CD4-positive, alpha-beta T cell (primary cell): Measurements from ENCODE around the gene BAIAP2. TPM values are rescaled to one million over a fixed set of nuclear protein-coding genes. Genes with fewer than 3 reads are reported as not detected.
A peak's percentile ranks its signal among the peaks of the same experiment; 100 is the strongest.

Experiments used
- ATAC-seq: fragments of 200-7000 bp; cut with Tn5 transposase; one replicate; pipeline ENCODE4 v1.10.0; 2022; ENCODE audit warnings: mild to moderate bottlenecking; ENCODE audit not compliant: poor library complexity
- CTCF ChIA-PET: fragments of 350-600 bp; sonication (Branson Sonifier 250); formaldehyde crosslinking; loops from one replicate; lab custom pipeline; 2021; ENCODE audit warnings: antibody characterized with exemption, inconsistent platforms; lab: Charles Lee
- POLR2A ChIA-PET: fragments of 350-600 bp; sonication (Branson Sonifier 250); formaldehyde crosslinking; loops from one replicate; lab custom pipeline; 2021; ENCODE audit warnings: antibody characterized with exemption, inconsistent platforms; lab: Charles Lee
- DNase-seq, 14 experiments: peaks; one replicate each; pipeline ENCODE4 v3.0.0-alpha.2; 2013 to 2020; ENCODE audit warnings: mixed read lengths in 2 of 14
- H3K27ac ChIP-seq, 2 donors: one replicate each; pipeline versions ENCODE4 v1.5.1 to v1.7.0; 2013; ENCODE audit warnings: low read length in 2 of 2, low read depth in 1 of 2, mild to moderate bottlenecking in 1 of 2
- H3K27me3 ChIP-seq, 2 experiments: 1 replicate in 1 of 2; 2 replicates in 1 of 2; pipeline versions ENCODE4 v1.6.1 to v1.7.0; 2013; ENCODE audit warnings: low read length in 2 of 2, control low read depth in 1 of 2, mild to moderate bottlenecking in 1 of 2, moderate library complexity in 1 of 2; ENCODE audit not compliant: insufficient read depth in 2 of 2, control insufficient read depth in 1 of 2
- H3K36me3 ChIP-seq: one replicate; pipeline ENCODE4 v1.6.1; 2013; ENCODE audit warnings: low read length, control low read depth; ENCODE audit not compliant: insufficient read depth
- H3K4me1 ChIP-seq: one replicate; pipeline ENCODE4 v1.6.1; 2013; ENCODE audit warnings: low read length, control low read depth; ENCODE audit not compliant: insufficient read depth
- H3K4me3 ChIP-seq: one replicate; pipeline ENCODE4 v1.5.1; 2013; ENCODE audit warnings: mild to moderate bottlenecking, low read length, moderate library complexity
- H3K9me3 ChIP-seq, 2 experiments: 1 replicate in 1 of 2; 2 replicates in 1 of 2; pipeline versions ENCODE4 v1.6.1 to v1.7.0; 2013; ENCODE audit warnings: low read length in 2 of 2, mild to moderate bottlenecking in 2 of 2, control low read depth in 1 of 2, moderate library complexity in 1 of 2; ENCODE audit not compliant: control insufficient read depth in 1 of 2, insufficient read depth in 1 of 2
- H3K27ac Mint-ChIP-seq: one replicate; pipeline ENCODE4 v1.8.0; 2020; ENCODE audit warnings: mixed read lengths
- H3K27me3 Mint-ChIP-seq: one replicate; pipeline ENCODE4 v1.8.0; 2021; ENCODE audit warnings: mixed read lengths
- H3K36me3 Mint-ChIP-seq: one replicate; pipeline ENCODE4 v1.8.0; 2021; ENCODE audit warnings: low read depth, mixed read lengths
- H3K4me1 Mint-ChIP-seq: one replicate; pipeline ENCODE4 v1.8.0; 2021; ENCODE audit warnings: low read depth, mixed read lengths
- H3K4me3 Mint-ChIP-seq: one replicate; pipeline ENCODE4 v1.8.0; 2020; ENCODE audit warnings: mild to moderate bottlenecking, mixed read lengths
- H3K9me3 Mint-ChIP-seq: one replicate; pipeline ENCODE4 v1.8.0; 2020; ENCODE audit warnings: mixed read lengths
- intact Hi-C, 2 experiments: fragments of 100-400 bp; cut with DNase I in 1 of 2; cut with micrococcal nuclease in 1 of 2; formaldehyde crosslinking; loops; one replicate each; pipeline versions ENCODE4 v1.15.1 to v1.9.0; 2023 to 2025; cut with DNase I, micrococcal nuclease
- total RNA-seq, 174 experiments: library from RNA in 2 of 174; stranded (reverse) in 2 of 174; gene quantifications; one replicate each; pipeline ENCODE4 v1.2.3 and lab custom pipeline; 2021 to 2026
- TF ChIP-seq, protein P1 (sequence below): fragments of 200-600 bp; IDR thresholded peaks from one replicate; pipeline ENCODE4 v1.8.0; 2022; ENCODE audit warnings: antibody characterized with exemption, mild to moderate bottlenecking

The BAIAP2 gene
- total RNA-seq, 2 experiments from 2014 or later, result 4.2 to 4.9 TPM

DNA sequence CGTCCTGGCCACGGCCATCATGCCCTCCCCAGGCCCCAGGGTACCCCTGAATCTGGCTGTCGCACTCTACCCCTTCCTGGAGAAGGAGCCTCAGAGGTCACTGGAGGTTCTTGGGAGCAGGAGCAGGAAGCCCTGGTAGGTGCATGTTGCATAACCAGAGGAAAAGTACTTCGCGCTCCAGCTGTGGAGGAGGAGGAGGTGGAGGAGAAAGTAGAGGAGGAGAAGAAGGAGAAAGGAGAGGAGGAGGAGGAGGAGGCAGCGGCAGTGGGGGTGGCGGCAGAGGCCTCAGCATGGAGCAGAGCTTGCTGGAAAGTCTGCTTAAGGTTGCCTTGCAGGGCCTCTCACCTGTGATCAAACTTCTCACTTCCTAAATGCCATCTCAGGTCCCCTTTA lies 61.8 kb downstream of the BAIAP2 start:
- H3K27me3 ChIP-seq, result no peaks in the 10 kb centered on the region
- DNase-seq (no peak), ATAC-seq (no peak)
- Mint-ChIP-seq H3K27ac (no peak overlapping the region), H3K4me3 (peak overlapping the region; percentile 25), H3K36me3 (no peaks in the 10 kb centered on the region), H3K9me3 (no peaks in the 10 kb centered on the region), H3K4me1 (peaks cover 35% of the 10 kb centered on the region), H3K27me3 (no peaks in the 10 kb centered on the region)
- H3K9me3 ChIP-seq, result no peaks in the 10 kb centered on the region
- intact Hi-C loops, result no loop called here
- H3K27ac ChIP-seq, result no peak overlapping the region
- POLR2A ChIA-PET, result no interaction called here
- CTCF ChIA-PET, result interaction anchor here (1.0 to 1.2 kb wide), 3 partner anchors 64 to 78 kb away, joined by 3 read pairs; no protein-coding TSS in a partner anchor
- peaks cover 72% of the 10 kb centered on the region for H3K4me1 ChIP-seq
- TF ChIP-seq, protein P1, sequence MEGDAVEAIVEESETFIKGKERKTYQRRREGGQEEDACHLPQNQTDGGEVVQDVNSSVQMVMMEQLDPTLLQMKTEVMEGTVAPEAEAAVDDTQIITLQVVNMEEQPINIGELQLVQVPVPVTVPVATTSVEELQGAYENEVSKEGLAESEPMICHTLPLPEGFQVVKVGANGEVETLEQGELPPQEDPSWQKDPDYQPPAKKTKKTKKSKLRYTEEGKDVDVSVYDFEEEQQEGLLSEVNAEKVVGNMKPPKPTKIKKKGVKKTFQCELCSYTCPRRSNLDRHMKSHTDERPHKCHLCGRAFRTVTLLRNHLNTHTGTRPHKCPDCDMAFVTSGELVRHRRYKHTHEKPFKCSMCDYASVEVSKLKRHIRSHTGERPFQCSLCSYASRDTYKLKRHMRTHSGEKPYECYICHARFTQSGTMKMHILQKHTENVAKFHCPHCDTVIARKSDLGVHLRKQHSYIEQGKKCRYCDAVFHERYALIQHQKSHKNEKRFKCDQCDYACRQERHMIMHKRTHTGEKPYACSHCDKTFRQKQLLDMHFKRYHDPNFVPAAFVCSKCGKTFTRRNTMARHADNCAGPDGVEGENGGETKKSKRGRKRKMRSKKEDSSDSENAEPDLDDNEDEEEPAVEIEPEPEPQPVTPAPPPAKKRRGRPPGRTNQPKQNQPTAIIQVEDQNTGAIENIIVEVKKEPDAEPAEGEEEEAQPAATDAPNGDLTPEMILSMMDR, result no peak
- H3K4me3 ChIP-seq, result no peak overlapping the region
- H3K36me3 ChIP-seq, result no peaks in the 10 kb centered on the region

- Mint-ChIP-seq H3K4me3 (no peak overlapping the region), H3K9me3 (no peaks in the 10 kb centered on the region), H3K27ac (no peak overlapping the region), H3K36me3 (no peaks in the 10 kb centered on the region), H3K27me3 (no peaks in the 10 kb centered on the region), H3K4me1 (peaks cover 33% of the 10 kb centered on the region)
- no peak overlapping the region for H3K4me3 ChIP-seq
- intact Hi-C loops, result no loop called here
- ChIA-PET CTCF (interaction anchor here (1.0 to 1.8 kb wide), 5 partner anchors 65 to 108 kb away, joined by 3 to 6 read pairs (median 3); no protein-coding TSS in a partner anchor), POLR2A (no interaction called here)
- peak in 10 of 14 experiments; percentile 17 to 73 (median 44) for DNase-seq
- no peak for ATAC-seq
- H3K36me3 ChIP-seq, result no peaks in the 10 kb centered on the region
- H3K27ac ChIP-seq, result no peak overlapping the region
- no peaks in the 10 kb centered on the region for H3K27me3 ChIP-seq
- H3K9me3 ChIP-seq, result no peaks in the 10 kb centered on the region
- TF ChIP-seq, protein P1, result peak; percentile 38
- H3K4me1 ChIP-seq, result peaks cover 75% of the 10 kb centered on the region
Measured at GRCh38 chr17:81097134-81097942, 62.4 kb downstream of the BAIAP2 start.

DNA sequence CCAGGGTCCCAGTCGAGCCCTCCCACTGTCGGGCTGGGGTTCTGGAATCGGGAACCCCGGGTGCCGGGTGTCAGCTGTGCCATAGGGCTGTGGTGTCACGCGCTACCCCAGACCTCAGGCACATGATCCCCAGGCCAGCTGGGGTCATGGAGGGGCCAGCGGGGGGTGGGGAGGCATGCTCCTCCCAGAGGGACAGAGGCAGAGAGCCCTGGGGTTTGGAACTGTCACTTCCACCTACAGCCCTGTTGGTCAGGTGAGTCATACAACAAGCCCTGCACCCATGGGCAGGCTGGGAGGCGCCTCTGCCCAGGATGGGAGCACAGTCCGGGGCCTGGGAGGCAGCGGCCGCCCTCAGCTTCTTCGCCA lies 63.0 kb downstream of the BAIAP2 start:
- Mint-ChIP-seq H3K4me3 (no peak overlapping the region), H3K27ac (no peak overlapping the region), H3K27me3 (no peaks in the 10 kb centered on the region), H3K9me3 (no peaks in the 10 kb centered on the region), H3K4me1 (peaks cover 30% of the 10 kb centered on the region), H3K36me3 (no peaks in the 10 kb centered on the region)
- no peak for ATAC-seq
- TF ChIP-seq, protein P1, result no peak
- ChIA-PET POLR2A (no interaction called here), CTCF (interaction anchor here (1.0 to 1.8 kb wide), 5 partner anchors 65 to 109 kb away, joined by 3 to 6 read pairs (median 3); no protein-coding TSS in a partner anchor)
- no peak overlapping the region for H3K27ac ChIP-seq
- no peaks in the 10 kb centered on the region for H3K36me3 ChIP-seq
- H3K27me3 ChIP-seq, result no peaks in the 10 kb centered on the region
- H3K9me3 ChIP-seq, result no peaks in the 10 kb centered on the region
- H3K4me1 ChIP-seq, result peaks cover 75% of the 10 kb centered on the region
- intact Hi-C loops, result no loop called here
- H3K4me3 ChIP-seq, result no peak overlapping the region
- peak in 1 of 14 experiments; percentile 26 for DNase-seq
